Parathyroid adenoma (tissue), 2 donors: Measurements from ENCODE around the gene RYR3.

Experiments used
- H2AFZ ChIP-seq: fragments of 300-600 bp; sonication (generic); one replicate; pipeline ENCODE4 v1.7.0; 2017; ENCODE audit warnings: antibody characterized with exemption, mild to moderate bottlenecking
- H3K27ac ChIP-seq: fragments of 300-600 bp; sonication (generic); one replicate; pipeline ENCODE4 v1.7.0; 2017
- H3K27me3 ChIP-seq: fragments of 300-600 bp; sonication (generic); one replicate; pipeline ENCODE4 v1.7.0; 2017; ENCODE audit warnings: low read length; ENCODE audit not compliant: control insufficient read depth, insufficient read depth
- H3K36me3 ChIP-seq: fragments of 300-600 bp; sonication (generic); one replicate; pipeline ENCODE4 v1.7.0; 2017; ENCODE audit warnings: low read length; ENCODE audit not compliant: control insufficient read depth, insufficient read depth
- H3K4me1 ChIP-seq: fragments of 300-600 bp; sonication (generic); one replicate; pipeline ENCODE4 v1.7.0; 2017; ENCODE audit warnings: control low read depth
- H3K4me2 ChIP-seq: fragments of 300-600 bp; sonication (generic); one replicate; pipeline ENCODE4 v1.7.0; 2017; ENCODE audit warnings: low read length
- H3K4me3 ChIP-seq: fragments of 300-600 bp; sonication (generic); one replicate; pipeline ENCODE4 v1.7.0; 2017; ENCODE audit warnings: low read depth, low read length
- H3K79me2 ChIP-seq: fragments of 300-600 bp; sonication (generic); one replicate; pipeline ENCODE4 v1.7.0; 2017; ENCODE audit warnings: control low read depth
- H3K9ac ChIP-seq: fragments of 300-600 bp; sonication (generic); one replicate; pipeline ENCODE4 v1.7.0; 2017; ENCODE audit warnings: mild to moderate bottlenecking
- H3K9me3 ChIP-seq: fragments of 300-600 bp; sonication (generic); one replicate; pipeline ENCODE4 v1.7.0; 2017; ENCODE audit warnings: low read length; ENCODE audit not compliant: control insufficient read depth
- TF ChIP-seq, protein P1 (sequence below): fragments of 300-600 bp; sonication (generic); IDR thresholded peaks from one replicate; pipeline ENCODE4 v1.7.0; 2017; ENCODE audit warnings: antibody characterized with exemption, mild to moderate bottlenecking
- donor health status: primary hyperparathyroidism.

Gene RYR3

GRCh38 chr15:33612721-33613304 is 302.0 kb downstream of the RYR3 start:
- TF ChIP-seq, protein P1, sequence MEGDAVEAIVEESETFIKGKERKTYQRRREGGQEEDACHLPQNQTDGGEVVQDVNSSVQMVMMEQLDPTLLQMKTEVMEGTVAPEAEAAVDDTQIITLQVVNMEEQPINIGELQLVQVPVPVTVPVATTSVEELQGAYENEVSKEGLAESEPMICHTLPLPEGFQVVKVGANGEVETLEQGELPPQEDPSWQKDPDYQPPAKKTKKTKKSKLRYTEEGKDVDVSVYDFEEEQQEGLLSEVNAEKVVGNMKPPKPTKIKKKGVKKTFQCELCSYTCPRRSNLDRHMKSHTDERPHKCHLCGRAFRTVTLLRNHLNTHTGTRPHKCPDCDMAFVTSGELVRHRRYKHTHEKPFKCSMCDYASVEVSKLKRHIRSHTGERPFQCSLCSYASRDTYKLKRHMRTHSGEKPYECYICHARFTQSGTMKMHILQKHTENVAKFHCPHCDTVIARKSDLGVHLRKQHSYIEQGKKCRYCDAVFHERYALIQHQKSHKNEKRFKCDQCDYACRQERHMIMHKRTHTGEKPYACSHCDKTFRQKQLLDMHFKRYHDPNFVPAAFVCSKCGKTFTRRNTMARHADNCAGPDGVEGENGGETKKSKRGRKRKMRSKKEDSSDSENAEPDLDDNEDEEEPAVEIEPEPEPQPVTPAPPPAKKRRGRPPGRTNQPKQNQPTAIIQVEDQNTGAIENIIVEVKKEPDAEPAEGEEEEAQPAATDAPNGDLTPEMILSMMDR, result no peak
- H3K36me3 ChIP-seq, result no peaks in the 10 kb centered on the region
- H3K79me2 ChIP-seq, result no peaks in the 10 kb centered on the region
- no peak overlapping the region for H3K4me2 ChIP-seq
- no peaks in the 10 kb centered on the region for H3K27me3 ChIP-seq
- no peak overlapping the region for H2AFZ ChIP-seq
- no peak overlapping the region for H3K27ac ChIP-seq
- no peaks in the 10 kb centered on the region for H3K4me1 ChIP-seq
- no peaks in the 10 kb centered on the region for H3K9me3 ChIP-seq
- H3K4me3 ChIP-seq, result no peak overlapping the region
- no peak overlapping the region for H3K9ac ChIP-seq

DNA sequence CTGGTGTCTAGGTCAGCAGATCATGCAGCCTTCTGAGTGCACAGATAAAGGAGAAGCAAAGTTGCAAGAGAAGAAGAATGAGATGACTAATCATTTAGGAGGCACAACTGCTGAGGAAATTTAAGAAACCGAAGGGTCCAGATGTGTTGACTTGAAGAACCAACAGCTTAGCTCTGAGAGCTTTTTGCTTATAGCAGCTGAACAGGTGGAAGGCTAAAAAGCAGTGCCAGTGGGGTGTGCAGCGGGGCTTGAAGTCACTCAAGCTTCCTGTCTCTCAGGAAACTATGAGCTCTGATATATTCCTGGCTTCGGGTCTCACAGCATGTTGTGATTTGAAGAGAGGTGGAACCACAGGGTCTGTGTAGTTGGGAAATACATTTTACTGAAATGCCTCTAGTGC is 305.7 kb downstream of the RYR3 start:
- Histone ChIP-seq H3K9ac (no peak overlapping the region), H3K36me3 (no peaks in the 10 kb centered on the region), H3K4me1 (no peaks in the 10 kb centered on the region), H3K79me2 (no peaks in the 10 kb centered on the region), H2AFZ (no peak overlapping the region), H3K4me2 (no peak overlapping the region), H3K27me3 (no peaks in the 10 kb centered on the region), H3K4me3 (no peak overlapping the region), H3K9me3 (no peaks in the 10 kb centered on the region), H3K27ac (no peak overlapping the region)
- TF ChIP-seq, protein P1, result no peak

DNA sequence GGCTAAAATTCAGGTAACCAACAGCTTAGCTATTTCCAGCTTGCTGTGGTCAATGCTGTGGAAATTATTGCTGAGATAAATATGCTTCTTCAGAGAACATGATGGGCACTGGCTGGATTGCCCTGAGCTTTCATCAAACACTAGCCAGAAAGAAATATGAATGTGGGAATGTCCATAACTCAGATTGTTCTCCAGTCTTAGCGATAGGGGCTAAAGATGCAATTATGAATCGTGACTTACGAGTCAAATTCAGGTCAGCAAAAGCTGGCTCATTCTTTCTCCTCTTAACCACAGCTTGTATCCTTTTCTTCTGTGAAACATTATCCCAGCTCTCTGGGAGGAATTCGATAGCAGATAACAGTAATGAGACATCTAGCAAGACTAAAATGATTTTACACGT is 307.6 kb downstream of the RYR3 start:
- Histone ChIP-seq H3K27me3 (no peaks in the 10 kb centered on the region), H2AFZ (no peak overlapping the region), H3K27ac (no peak overlapping the region), H3K4me2 (no peak overlapping the region), H3K4me1 (no peaks in the 10 kb centered on the region), H3K79me2 (no peaks in the 10 kb centered on the region), H3K4me3 (no peak overlapping the region), H3K9me3 (no peaks in the 10 kb centered on the region), H3K9ac (no peak overlapping the region), H3K36me3 (no peaks in the 10 kb centered on the region)
- TF ChIP-seq, protein P1, result no peak

DNA sequence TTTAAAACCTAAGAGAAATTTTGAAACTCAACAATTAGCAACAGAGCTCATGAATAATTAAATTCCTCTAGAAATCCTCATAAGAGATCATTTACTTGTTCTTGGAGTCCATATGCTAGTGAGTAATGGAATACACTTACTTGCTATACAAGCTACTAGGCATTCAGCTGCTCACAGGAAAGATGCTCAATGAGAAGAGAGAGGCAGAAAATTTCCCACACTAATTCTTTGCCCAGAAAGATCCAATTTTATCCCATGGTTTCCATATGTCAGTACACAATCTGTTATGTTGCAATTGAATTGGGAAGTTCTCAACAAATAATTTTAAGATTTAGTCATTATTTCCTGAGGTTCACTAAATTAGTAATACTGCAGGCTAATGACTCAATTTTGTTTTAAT is 310.4 kb downstream of the RYR3 start:
- no peak overlapping the region for H2AFZ ChIP-seq
- TF ChIP-seq, protein P1, result no peak
- no peaks in the 10 kb centered on the region for H3K79me2 ChIP-seq
- H3K36me3 ChIP-seq, result no peaks in the 10 kb centered on the region
- H3K4me1 ChIP-seq, result no peaks in the 10 kb centered on the region
- H3K27ac ChIP-seq, result no peak overlapping the region
- no peak overlapping the region for H3K4me2 ChIP-seq
- no peak overlapping the region for H3K4me3 ChIP-seq
- no peaks in the 10 kb centered on the region for H3K27me3 ChIP-seq
- no peak overlapping the region for H3K9ac ChIP-seq
- no peaks in the 10 kb centered on the region for H3K9me3 ChIP-seq

DNA sequence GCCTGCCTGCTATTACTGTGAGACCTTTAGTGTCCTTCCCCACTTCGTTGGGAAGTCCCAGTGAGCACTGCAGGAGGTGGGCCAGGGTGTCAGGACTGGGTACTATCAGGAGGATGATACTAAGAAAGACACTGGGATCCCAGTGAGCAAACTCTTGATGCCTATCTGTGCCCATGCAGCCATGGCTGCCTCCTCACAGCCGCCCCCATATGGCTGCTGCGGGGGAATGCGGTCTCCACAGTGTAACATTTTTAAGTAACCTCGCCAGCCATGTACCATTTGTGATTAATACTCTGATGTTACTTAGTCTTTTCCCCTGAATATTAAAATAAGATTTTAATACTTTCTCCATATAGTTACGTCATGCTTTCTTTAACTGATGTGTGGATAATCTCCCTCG is 312.2 kb downstream of the RYR3 start:
- TF ChIP-seq, protein P1, result no peak
- Histone ChIP-seq H3K9ac (no peak overlapping the region), H3K79me2 (no peaks in the 10 kb centered on the region), H3K9me3 (no peaks in the 10 kb centered on the region), H3K4me2 (no peak overlapping the region), H3K4me3 (no peak overlapping the region), H3K27me3 (no peaks in the 10 kb centered on the region), H2AFZ (no peak overlapping the region), H3K36me3 (no peaks in the 10 kb centered on the region), H3K4me1 (no peaks in the 10 kb centered on the region), H3K27ac (no peak overlapping the region)
